Skin epidermis (tissue), 12 donors: Measurements from ENCODE around the gene ARRB2.
A peak's percentile ranks its signal among the peaks of the same experiment; 100 is the strongest.

Experiments
- H3K27ac ChIP-seq, 21 experiments: fragments of 200-600 bp; sonication (generic) in 11 of 21; one replicate each; pipeline ENCODE4 v1.5.0; 2020; ENCODE audit warnings: mild to moderate bottlenecking in 3 of 21, inconsistent platforms in 2 of 21, moderate library complexity in 2 of 21
- H3K4me3 ChIP-seq, 7 experiments: fragments of 200-600 bp; sonication (generic) in 2 of 7; one replicate each; pipeline ENCODE4 v1.5.0; 2020; ENCODE audit warnings: inconsistent platforms in 2 of 7, mild to moderate bottlenecking in 2 of 7, moderate library complexity in 1 of 7

Gene ARRB2

GRCh38 chr17:4744999-4745969 is 34.9 kb downstream of the ARRB2 start:
- Histone ChIP-seq H3K4me3 (no peak overlapping the region), H3K27ac (no peak overlapping the region)

- Histone ChIP-seq H3K4me3 (no peak overlapping the region), H3K27ac (peak overlapping the region in 5 of 21 experiments; percentile 5 to 46 (median 40))
Measured at GRCh38 chr17:4747847-4748246, 37.4 kb downstream of the ARRB2 start.

GRCh38 chr17:4748686-4749085 is 38.3 kb downstream of the ARRB2 start:
- H3K27ac ChIP-seq, result peak overlapping the region in 3 of 21 experiments; percentile 5 to 44 (median 44)
- no peak overlapping the region for H3K4me3 ChIP-seq

GRCh38 chr17:4750606-4751005 is 40.2 kb downstream of the ARRB2 start:
- Histone ChIP-seq H3K4me3 (no peak overlapping the region), H3K27ac (no peak overlapping the region)

GRCh38 chr17:4751932-4752331 is 41.5 kb downstream of the ARRB2 start:
- H3K27ac ChIP-seq, result no peak overlapping the region
- H3K4me3 ChIP-seq, result no peak overlapping the region

- Histone ChIP-seq H3K4me3 (no peak overlapping the region), H3K27ac (no peak overlapping the region)
Measured at GRCh38 chr17:4753392-4753791, 43.0 kb downstream of the ARRB2 start.

- no peak overlapping the region for H3K4me3 ChIP-seq
- peak overlapping the region in 1 of 21 experiments; percentile 6 for H3K27ac ChIP-seq
Measured at GRCh38 chr17:4759776-4760236, 49.4 kb downstream of the ARRB2 start.

GRCh38 chr17:4764595-4764994 is 54.2 kb downstream of the ARRB2 start:
- no peak overlapping the region for H3K4me3 ChIP-seq
- peak overlapping the region in 4 of 21 experiments; percentile 14 to 58 (median 49) for H3K27ac ChIP-seq

- H3K4me3 ChIP-seq, result no peak overlapping the region
- H3K27ac ChIP-seq, result peak overlapping the region in 10 of 21 experiments; percentile 8 to 72 (median 50)
Measured at GRCh38 chr17:4766201-4766600, 55.8 kb downstream of the ARRB2 start.

GRCh38 chr17:4766723-4767122 is 56.3 kb downstream of the ARRB2 start:
- no peak overlapping the region for H3K4me3 ChIP-seq
- H3K27ac ChIP-seq, result peak overlapping the region in 5 of 21 experiments; percentile 10 to 72 (median 26)

- Histone ChIP-seq H3K27ac (peak overlapping the region in 1 of 21 experiments; percentile 15), H3K4me3 (no peak overlapping the region)
Measured at GRCh38 chr17:4768298-4768697, 57.9 kb downstream of the ARRB2 start.

GRCh38 chr17:4769628-4770027 is 59.2 kb downstream of the ARRB2 start:
- Histone ChIP-seq H3K4me3 (no peak overlapping the region), H3K27ac (peak overlapping the region in 2 of 21 experiments; percentile 22 to 26)
